Measurements from ENCODE around the gene INF2.
"Not testable (repeated sequence)": the region's sequence is repeated elsewhere in the genome, so short reads cannot be mapped to it uniquely, and the experiment has no call there.

INF2 gene

GRCh38 chr14:104739546-104740516 lies 50.4 kb downstream of the INF2 start:
- no peak for DNase-seq

DNA sequence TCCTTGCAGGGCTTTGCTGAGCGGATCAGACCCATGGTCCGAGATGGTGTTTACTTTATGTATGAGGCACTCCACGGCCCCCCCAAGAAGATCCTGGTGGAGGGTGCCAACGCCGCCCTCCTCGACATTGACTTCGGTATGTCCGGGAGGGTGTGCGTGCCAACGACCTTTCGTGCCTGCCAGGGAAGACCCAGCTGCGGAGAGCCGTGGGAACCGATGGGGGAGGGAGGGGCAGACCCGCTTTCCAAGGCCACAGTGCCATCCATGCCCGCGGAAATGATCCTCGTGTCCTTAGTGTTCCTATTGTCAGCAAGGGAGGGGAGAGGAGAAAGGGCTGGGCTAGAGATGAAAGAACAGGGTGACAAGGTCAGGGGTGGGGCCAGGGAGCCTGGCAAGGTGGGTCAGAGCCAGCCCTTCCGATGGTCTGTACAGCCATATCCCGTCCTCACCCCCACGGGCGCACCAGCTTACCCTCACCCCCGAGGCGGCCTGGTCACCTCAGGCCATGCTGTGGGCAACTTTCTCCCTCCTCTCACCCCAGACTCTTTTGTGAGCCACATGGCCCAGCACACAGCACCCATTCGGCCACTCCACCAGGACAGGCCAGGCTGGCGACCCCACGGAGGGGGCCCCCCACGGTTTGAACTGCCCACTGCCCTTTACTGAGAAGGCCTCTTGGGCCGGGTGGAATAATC lies 51.8 kb downstream of the INF2 start:
- DNase-seq, result no peak

GRCh38 chr14:104741803-104742251 lies 52.4 kb downstream of the INF2 start:
- no peak for DNase-seq

DNA sequence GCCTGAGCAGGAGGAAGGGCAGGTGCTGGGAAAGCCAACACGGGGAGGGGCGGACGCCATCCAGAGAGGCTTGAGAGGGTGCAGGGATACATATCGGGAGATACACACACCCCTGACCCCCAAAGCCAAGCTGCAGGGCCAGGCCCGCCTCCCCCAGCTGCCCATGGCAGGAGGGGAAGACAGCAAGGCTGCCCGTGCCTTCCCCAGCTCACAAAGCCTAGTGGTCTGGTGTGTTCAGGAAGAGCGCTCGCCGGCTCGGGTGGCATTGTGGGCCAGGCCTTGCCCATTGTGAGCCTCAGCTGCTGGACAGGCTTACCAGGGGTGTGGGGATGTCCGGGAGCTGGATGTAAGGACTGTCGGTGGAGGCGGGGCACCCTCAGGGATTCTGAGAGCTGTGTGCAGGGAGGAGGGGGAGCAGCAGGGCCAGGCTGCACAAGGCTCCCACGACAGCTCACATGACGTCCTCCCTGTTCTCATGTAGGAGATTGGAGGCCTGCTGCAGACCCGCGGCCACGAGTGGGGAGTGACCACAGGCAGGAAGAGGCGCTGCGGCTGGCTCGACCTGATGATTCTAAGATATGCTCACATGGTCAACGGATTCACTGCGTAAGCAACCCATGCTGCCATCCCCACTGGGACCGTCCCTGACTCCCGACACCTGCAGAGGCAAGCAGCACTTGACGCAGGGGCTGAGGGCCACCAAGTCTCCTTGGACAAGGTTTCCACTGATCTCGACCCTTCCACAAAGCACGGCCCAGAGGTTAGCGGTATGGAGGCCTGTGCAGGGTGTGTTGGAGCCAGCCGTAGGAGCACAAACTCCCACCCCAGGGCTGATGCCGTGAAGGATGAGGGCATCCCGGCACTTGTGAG lies 53.4 kb downstream of the INF2 start:
- DNase-seq, result no peak

GRCh38 chr14:104743461-104744380 lies 54.3 kb downstream of the INF2 start:
- DNase-seq, result no peak

DNA sequence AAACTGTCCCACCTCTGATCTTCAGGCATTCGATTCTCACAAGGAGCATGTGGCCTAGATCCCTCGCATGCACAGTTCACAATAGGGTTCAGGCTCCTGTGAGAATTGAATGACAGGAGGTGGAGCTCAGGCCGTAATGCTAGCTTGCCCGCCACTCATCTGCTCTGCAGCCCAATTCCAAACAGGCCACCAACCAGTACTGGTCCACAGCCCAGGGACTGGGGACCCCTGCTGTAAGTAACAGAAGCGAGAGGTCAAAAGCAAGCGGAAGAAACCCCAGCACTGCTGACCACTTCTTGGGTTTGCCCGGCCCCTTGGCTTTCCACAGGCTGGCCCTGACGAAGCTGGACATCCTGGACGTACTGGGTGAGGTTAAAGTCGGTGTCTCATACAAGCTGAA lies 55.1 kb downstream of the INF2 start:
- DNase-seq, result no peak

- DNase-seq, result no peak
Observed at GRCh38 chr14:104745431-104745830, 56.0 kb downstream of the INF2 start.

DNA sequence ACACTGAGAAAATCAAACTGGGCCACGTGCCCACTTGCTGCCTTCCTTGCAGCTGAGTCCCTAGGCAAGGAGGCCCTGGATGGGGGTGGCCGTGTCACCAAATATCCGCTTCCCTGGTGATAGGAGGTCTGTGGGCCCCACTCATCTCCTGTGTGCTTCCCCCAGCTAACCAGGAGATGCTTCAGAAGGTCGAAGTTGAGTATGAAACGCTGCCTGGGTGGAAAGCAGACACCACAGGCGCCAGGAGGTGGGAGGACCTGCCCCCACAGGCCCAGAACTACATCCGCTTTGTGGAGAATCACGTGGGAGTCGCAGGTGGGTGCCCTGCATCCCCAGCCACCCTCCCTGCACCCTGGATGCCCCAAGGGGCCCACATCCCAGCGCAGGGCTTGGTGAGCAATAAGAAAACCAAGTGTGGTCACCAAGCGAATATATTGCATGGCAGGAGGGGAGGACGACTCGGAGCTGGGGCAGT lies 56.7 kb downstream of the INF2 start:
- no peak for DNase-seq

DNA sequence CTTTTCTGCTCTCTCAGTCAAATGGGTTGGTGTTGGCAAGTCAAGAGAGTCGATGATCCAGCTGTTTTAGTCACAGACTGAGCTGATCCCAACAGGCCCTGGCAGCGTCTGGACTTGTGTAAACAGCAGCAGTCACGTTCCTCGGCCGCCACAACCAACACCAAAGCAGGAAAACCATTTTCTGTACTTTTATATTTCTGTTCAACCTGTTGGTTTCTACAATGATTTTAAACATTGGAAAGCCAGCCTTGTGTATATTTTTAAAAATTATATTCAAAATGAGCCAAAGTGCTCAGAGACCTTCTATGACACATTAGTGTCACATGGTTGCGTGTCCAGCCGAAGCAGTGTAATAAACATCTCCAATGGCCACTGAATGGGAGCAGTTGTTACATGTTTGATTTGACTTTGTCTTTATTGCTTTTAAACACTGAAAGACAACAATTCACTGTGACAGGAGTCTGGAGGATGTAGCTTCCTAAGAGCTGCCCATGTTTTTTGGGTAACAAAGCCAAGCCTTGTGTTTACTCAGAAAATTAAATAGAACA lies 57.6 kb downstream of the INF2 start:
- no peak for DNase-seq

GRCh38 chr14:104747876-104748275 lies 58.5 kb downstream of the INF2 start:
- no peak for DNase-seq

GRCh38 chr14:104749111-104749649 lies 59.8 kb downstream of the INF2 start:
- peak; percentile 27 for DNase-seq

DNA sequence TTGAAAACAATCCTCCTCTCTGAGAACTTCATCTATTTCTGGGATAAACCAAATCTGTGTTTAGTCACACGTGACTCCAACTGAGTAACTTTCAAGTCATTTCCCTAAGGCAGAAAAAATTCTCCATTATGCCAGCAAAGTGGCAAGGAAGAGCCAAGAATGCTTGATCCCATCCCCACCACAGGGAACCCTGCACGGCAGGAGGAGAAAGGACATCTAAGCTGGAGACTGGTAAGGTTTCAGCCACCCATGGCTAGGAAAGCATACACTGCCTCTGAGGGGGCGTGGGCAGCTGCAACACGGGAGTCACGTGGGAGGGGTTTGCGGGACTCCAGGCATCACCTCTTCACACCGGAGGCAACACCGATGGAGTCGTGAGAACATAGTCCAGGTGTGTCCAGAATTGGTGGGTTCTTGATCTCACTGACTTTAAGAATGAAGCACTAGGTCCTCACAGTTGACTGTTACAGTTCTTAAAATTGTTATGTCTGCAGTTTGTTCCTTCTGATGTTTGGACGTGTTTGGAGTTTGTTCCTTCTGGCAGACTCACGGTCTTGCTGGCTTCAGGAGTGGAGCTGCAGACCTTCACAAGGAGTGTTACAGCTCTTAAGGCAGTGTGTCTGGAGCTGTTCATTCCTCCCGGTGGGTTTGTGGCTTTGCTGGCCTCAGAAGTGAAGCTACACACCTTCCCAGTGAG lies 60.8 kb downstream of the INF2 start:
- no peak for DNase-seq

DNA sequence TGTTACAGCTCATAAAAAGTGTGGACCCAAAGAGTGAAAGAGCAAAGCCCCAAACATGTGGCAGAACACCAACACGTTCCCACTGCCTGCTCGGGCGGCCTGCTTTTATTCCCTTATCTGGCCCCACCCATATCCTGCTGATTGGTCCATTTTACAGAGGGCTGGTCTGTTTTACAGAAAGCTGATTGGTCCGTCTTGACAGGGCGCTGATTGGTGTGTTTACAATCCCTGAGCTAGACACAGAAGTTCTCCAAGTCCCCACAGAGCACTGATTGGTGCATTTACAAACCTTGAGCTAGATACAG lies 61.3 kb downstream of the INF2 start:
- DNase-seq, result not testable (repeated sequence)

DNA sequence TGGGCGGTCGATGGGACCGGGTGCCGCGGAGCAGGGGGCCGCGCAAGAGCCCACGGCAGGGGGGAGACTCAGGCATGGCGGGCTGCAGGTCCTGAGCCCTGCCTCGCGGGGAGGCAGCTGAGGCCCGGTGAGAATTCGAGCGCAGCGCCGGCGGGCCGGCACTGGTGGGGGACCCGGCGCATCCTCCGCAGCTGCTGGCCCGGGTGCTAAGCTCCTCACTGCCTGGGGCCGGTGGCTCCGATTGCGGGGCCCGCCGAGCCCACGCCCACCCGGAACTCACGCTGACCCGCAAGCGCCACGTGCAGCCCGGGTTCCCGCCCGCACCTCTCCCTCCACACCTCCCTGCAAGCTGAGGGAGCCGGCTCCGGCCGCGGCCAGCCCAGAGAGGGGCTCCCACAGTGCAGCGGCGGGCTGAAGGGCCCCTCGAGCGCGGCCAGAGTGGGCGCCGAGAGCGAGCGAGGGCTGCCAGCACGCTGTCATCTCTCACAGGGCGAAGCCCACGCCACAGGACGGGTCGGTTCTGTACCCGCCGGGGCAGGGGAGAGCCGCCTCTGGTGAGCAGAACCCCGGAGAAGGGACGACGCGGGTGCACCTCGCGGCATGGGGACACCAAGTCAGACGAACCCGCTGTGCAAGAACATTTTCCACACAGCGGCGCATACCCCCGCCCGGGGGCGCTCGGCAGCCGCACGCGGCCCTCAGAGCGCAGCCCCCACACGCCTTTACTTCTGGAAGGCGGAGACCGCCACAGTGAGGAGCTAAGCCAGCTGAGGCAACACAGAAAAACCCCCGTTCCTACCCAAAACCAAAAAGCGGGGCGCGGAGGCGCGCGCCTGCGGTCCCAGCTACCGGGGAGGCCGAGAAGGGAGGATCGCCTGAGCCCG lies 62.4 kb downstream of the INF2 start:
- no peak for DNase-seq

GRCh38 chr14:104752423-104752734 lies 63.0 kb downstream of the INF2 start:
- no peak for DNase-seq

DNA sequence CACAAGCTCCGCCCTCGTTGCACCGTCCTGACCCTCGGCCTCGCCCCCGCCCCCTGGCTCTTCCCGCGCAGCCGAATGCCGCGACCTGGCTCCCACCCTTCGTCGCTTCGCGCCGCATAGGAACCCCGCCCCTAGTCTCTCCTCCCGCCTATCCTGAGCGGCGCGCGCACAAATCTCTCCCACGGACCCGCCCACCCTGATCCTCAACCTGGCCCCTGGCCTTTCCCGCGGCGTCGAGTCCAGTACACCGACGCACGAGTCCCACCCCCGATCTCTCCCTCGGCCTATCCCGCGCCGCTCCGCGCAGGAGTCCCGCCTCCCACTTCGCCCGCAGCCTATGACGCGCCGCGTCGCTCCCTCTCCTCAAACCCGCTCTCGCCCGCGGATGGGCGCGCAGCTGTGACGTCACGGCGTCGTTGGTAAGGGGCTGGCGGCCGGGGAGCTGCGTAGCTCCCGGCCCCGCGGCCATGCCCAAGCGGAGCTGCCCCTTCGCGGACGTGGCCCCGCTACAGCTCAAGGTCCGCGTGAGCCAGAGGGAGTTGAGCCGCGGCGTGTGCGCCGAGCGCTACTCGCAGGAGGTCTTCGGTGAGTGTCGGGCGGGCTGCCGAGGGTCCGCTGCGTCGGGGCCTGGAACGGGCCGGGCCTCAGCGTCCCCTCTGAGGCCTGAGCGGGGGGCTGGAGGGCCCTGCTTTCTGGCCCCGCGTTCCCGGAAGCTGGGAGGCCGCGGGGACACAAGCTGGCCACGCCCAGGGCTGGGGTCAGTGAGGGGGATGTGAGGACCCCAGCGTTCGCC lies 63.5 kb downstream of the INF2 start, which contains the start of gene SIVA1:
SIVA1 (plus strand) TSS at position 413 of the 793 bp plus-strand sequence; CDS start at position 468, 55 bp downstream.
- peak; percentile 100 for DNase-seq

- DNase-seq, result no peak
Observed at GRCh38 chr14:104753528-104754212, 64.3 kb downstream of the INF2 start.

DNA sequence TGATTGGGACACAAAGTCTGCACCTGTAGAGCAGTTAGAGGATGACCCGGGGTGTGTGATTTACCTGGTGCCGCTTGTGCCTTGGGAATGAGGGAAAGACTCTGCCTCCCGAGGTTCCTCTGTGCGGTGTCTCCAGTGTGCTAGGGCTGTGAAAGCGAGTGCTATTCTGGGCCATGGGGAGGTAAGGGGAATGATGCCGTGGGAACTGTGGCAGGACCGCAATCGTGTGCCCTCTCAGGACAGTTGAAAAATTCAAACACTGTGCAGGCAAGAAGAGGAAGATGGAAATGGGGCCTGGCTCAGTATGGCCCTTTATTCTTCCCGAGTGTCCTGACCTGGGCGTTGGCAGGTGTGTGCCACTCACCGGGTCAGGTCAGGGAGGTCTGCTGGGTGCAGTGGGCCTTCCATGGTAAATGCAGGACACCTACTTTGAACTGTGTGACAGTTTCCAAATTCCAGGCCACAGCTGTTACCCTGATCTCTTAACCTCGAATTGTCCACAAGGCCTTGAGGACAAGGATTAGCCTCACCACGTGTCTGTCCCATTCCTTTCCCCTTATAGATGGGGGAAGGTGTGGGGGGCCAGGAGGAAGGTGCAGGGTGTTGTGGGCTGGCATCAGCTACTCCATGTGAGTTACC lies 64.9 kb downstream of the INF2 start:
- no peak for DNase-seq
